Breast epithelium (tissue), 4 donors: ENCODE data around the gene DAZAP2. TPM values are rescaled to one million over a fixed set of nuclear protein-coding genes. Genes with fewer than 3 reads are reported as not detected.

Experiments
- DNase-seq, 2 donors: peaks; one replicate each; pipeline ENCODE4 v3.0.0-alpha.2; 2019; ENCODE audit warnings: low spot score in 2 of 2
- H3K27ac ChIP-seq, 2 donors: fragments of 200-600 bp; sonication (generic) in 1 of 2; one replicate each; pipeline ENCODE4 v1.5.1; 2016 to 2019; ENCODE audit warnings: mild to moderate bottlenecking in 1 of 2
- H3K27me3 ChIP-seq, 2 donors: fragments of 200-600 bp; sonication (generic) in 1 of 2; one replicate each; pipeline versions ENCODE4 v1.5.1 to v1.6.0; 2017 to 2019; ENCODE audit warnings: control low read depth in 1 of 2, mild to moderate bottlenecking in 1 of 2
- H3K36me3 ChIP-seq: fragments of 200-600 bp; one replicate; pipeline ENCODE4 v1.5.1; 2019
- H3K4me1 ChIP-seq, 2 donors: fragments of 200-600 bp; sonication (generic); one replicate each; pipeline ENCODE4 v1.5.1; 2016 to 2019; ENCODE audit warnings: control low read depth in 1 of 2
- H3K4me3 ChIP-seq, 3 donors: fragments of 200-600 bp; sonication (generic); 1 replicate in 2 of 3; 2 replicates in 1 of 3; pipeline ENCODE4 v1.5.1; 2016 to 2019; ENCODE audit warnings: mild to moderate bottlenecking in 3 of 3, moderate library complexity in 2 of 3
- H3K9me3 ChIP-seq, 2 donors: fragments of 200-600 bp; sonication (generic) in 1 of 2; one replicate each; pipeline ENCODE4 v1.5.1; 2016 to 2019; ENCODE audit warnings: control low read depth in 1 of 2
- CTCF ChIP-seq, 3 donors: fragments of 450-650 bp; IDR thresholded peaks; one replicate each; pipeline ENCODE4 v1.5.1; 2016 to 2017; ENCODE audit warnings: antibody characterized with exemption in 3 of 3, mild to moderate bottlenecking in 3 of 3, moderate library complexity in 3 of 3
- POLR2A ChIP-seq: fragments of 450-650 bp; IDR thresholded peaks from one replicate; pipeline ENCODE4 v1.6.1; 2016; ENCODE audit warnings: antibody characterized with exemption, mild to moderate bottlenecking, moderate library complexity
- POLR2AphosphoS5 ChIP-seq, 3 donors: sonication (generic); formaldehyde crosslinking; IDR thresholded peaks; one replicate each; pipeline ENCODE4 v1.6.1; 2017; ENCODE audit warnings: antibody characterized with exemption in 3 of 3
- intact Hi-C: fragments of 100-400 bp; cut with DNase I; formaldehyde crosslinking; loops from one replicate; pipeline ENCODE4 v1.15.1; 2023; ENCODE audit warnings: low total_unique reads
- total RNA-seq, 3 donors: library from RNA; depleted of rRNA; stranded (reverse); fragments of >200 nt; gene quantifications; one replicate each; pipeline ENCODE4 v1.1.0, GENCODE V29; 2016

The DAZAP2 gene
- total RNA-seq, 3 donors from 2014 or later, result 318 to 408 (median 330) TPM

- Histone ChIP-seq H3K4me3 (no peak overlapping the region), H3K4me1 (no peaks in the 10 kb centered on the region), H3K36me3 (peaks cover 1% of the 10 kb centered on the region), H3K9me3 (no peaks in the 10 kb centered on the region), H3K27ac (no peak overlapping the region), H3K27me3 (no peaks in the 10 kb centered on the region)
- TF ChIP-seq POLR2AphosphoS5 (IDR thresholded peaks at IDR 0.05), result no peak
- TF ChIP-seq POLR2A, result no peak
- TF ChIP-seq CTCF (IDR thresholded peaks at IDR 0.05), result no peak
- no peak for DNase-seq
- intact Hi-C loops, result no loop called here
Measured at GRCh38 chr12:51192284-51192671, 46.3 kb upstream of the DAZAP2 start.

- no peak for DNase-seq
- Histone ChIP-seq H3K4me1 (no peaks in the 10 kb centered on the region), H3K9me3 (no peaks in the 10 kb centered on the region), H3K27ac (no peak overlapping the region), H3K36me3 (peaks cover 7% of the 10 kb centered on the region), H3K27me3 (no peaks in the 10 kb centered on the region), H3K4me3 (no peak overlapping the region)
- TF ChIP-seq POLR2AphosphoS5 (IDR thresholded peaks at IDR 0.05) (no peak), CTCF (IDR thresholded peaks at IDR 0.05) (no peak), POLR2A (no peak)
- intact Hi-C loops, result no loop called here
Measured at GRCh38 chr12:51195841-51196240, 42.8 kb upstream of the DAZAP2 start.

- no peak overlapping the region for H3K4me3 ChIP-seq
- no peaks in the 10 kb centered on the region for H3K27me3 ChIP-seq
- no peak for DNase-seq
- no peaks in the 10 kb centered on the region for H3K9me3 ChIP-seq
- no peaks in the 10 kb centered on the region for H3K4me1 ChIP-seq
- intact Hi-C loops, result no loop called here
- peaks cover 7% of the 10 kb centered on the region for H3K36me3 ChIP-seq
- H3K27ac ChIP-seq, result no peak overlapping the region
- no peak for TF ChIP-seq CTCF (IDR thresholded peaks at IDR 0.05)
- TF ChIP-seq POLR2A, result no peak
- no peak for TF ChIP-seq POLR2AphosphoS5 (IDR thresholded peaks at IDR 0.05)
Measured at GRCh38 chr12:51196547-51196946, 42.1 kb upstream of the DAZAP2 start.

- no peak overlapping the region for H3K27ac ChIP-seq
- peaks cover 7% of the 10 kb centered on the region for H3K36me3 ChIP-seq
- TF ChIP-seq POLR2AphosphoS5 (IDR thresholded peaks at IDR 0.05) (no peak), CTCF (IDR thresholded peaks at IDR 0.05) (no peak), POLR2A (no peak)
Measured at GRCh38 chr12:51197736-51198567, 40.7 kb upstream of the DAZAP2 start.

GRCh38 chr12:51198568-51199365, 39.9 kb upstream of the DAZAP2 start:
- Histone ChIP-seq H3K27me3 (no peaks in the 10 kb centered on the region), H3K4me1 (no peaks in the 10 kb centered on the region), H3K27ac (no peak overlapping the region), H3K36me3 (peaks cover 7% of the 10 kb centered on the region), H3K9me3 (no peaks in the 10 kb centered on the region), H3K4me3 (no peak overlapping the region)
- no peak for DNase-seq
- intact Hi-C loops, result no loop called here
- TF ChIP-seq POLR2AphosphoS5 (IDR thresholded peaks at IDR 0.05), result no peak
- no peak for TF ChIP-seq POLR2A
- no peak for TF ChIP-seq CTCF (IDR thresholded peaks at IDR 0.05)

More at GRCh38 chr12:51197736-51198567, 40.7 kb upstream of the DAZAP2 start:
- Histone ChIP-seq H3K27me3 (no peaks in the 10 kb centered on the region), H3K4me1 (no peaks in the 10 kb centered on the region), H3K4me3 (no peak overlapping the region), H3K9me3 (no peaks in the 10 kb centered on the region)
- intact Hi-C loops, result no loop called here
- DNase-seq, result no peak
